Measurements from ENCODE around the gene CHL1. TPM values are rescaled to one million over a fixed set of nuclear protein-coding genes. Genes with fewer than 3 reads are reported as not detected.

Gene CHL1
- total and polyA plus RNA-seq, 2 of the 8 experiments (the other 6 are each of a cell fraction or from before 2014, with no cell fraction given) = 0.05 to 0.99 TPM

DNA sequence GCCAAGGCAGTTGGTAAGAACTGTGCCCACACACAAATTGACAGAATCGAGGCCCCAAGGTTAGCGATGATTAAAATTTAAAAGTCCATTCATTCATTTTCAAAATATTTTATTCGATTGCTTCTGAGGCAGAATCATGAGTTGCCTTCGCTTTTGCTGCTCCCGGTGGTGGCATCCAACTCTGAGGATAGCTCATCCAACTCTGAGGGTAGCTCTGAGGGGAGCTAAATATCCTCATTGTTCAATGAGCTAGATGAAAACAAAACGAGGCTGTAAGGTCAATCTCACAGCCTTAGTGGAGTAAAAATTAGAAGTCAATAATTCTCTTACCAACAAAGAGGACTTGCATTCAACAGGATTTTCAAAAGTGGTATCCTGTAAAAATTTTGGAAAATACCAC is 897 bp upstream of the CHL1 start:
- no peak overlapping the region for H3K56ac ChIP-seq (replicated peaks; ENCODE audit: insufficient read length, low read depth, low read length)
- CTCF ChIA-PET (ENCODE audit: partially characterized antibody) = interaction anchor here (0.6 to 2.6 kb wide), 6 partner anchors 20 to 271 kb away, joined by 3 to 6 read pairs (median 3); no protein-coding TSS in a partner anchor
- H4K91ac ChIP-seq (replicated peaks; ENCODE audit: insufficient read length, low read length) = no peak overlapping the region
- no peak overlapping the region for H3K9ac ChIP-seq (replicated peaks in 1 of 4; ENCODE audit: extremely low read depth in 1 of 4, low read depth in 3 of 4, low read length in 3 of 4)
- no peak overlapping the region for H3K14ac ChIP-seq (ENCODE audit: insufficient read length)
- H3K79me2 ChIP-seq (ENCODE audit: control insufficient read depth in 1 of 2, insufficient read depth in 2 of 2, low read length in 2 of 2) = no peaks in the 10 kb centered on the region
- DNase-seq (ENCODE audit: low read depth in 1 of 2, low spot score in 2 of 2) = no peak
- H3K4me1 ChIP-seq (replicated peaks in 1 of 4; ENCODE audit: control insufficient read depth in 3 of 4, insufficient read depth in 4 of 4, low read length in 3 of 4) = peaks cover 0 to 2% (median under 1%) of the 10 kb centered on the region in 4 experiments; a peak in 2 of 7 replicates
- no peak overlapping the region for H3K18ac ChIP-seq (ENCODE audit: extremely low read depth, low read length)
- no peak for FAIRE-seq
- H3K4me3 ChIP-seq (ENCODE audit: extremely low read depth in 1 of 4, insufficient read depth in 2 of 4, low read depth in 3 of 4, low read length in 4 of 4) = peak overlapping the region in 1 of 4 experiments; percentile 77; a peak in 1 of 8 replicates
- POLR2A ChIA-PET (ENCODE audit: partially characterized antibody) = no interaction called here
- H2BK15ac ChIP-seq (ENCODE audit: low read length) = no peak overlapping the region
- H3K4me2 ChIP-seq (ENCODE audit: insufficient read depth in 1 of 2, low read depth in 2 of 2, low read length in 2 of 2) = no peak overlapping the region; a peak in 1 of 4 replicates
- H4K20me1 ChIP-seq (replicated peaks in 1 of 2; ENCODE audit: control insufficient read depth in 1 of 2, insufficient read depth in 2 of 2, low read length in 2 of 2) = no peaks in the 10 kb centered on the region
- H3K27ac ChIP-seq (ENCODE audit: low read depth, low read length) = no peak overlapping the region
- peaks cover 11% of the 10 kb centered on the region; the same call in 1 of the 2 replicates for H3K23me2 ChIP-seq (ENCODE audit: low read depth, low read length)
- TF ChIP-seq KDM5A (IDR thresholded peaks at IDR 0.05; ENCODE audit: low read length) (no peak), RAD21 (IDR thresholded peaks at IDR 0.05 in 1 of 2, conservative IDR thresholded peaks at IDR 0.05 in 1 of 2; ENCODE audit: low read depth in 2 of 2, low read length in 2 of 2) (peak; percentile 30 to 38; a peak in 3 of 4 replicates), POU5F1 (IDR thresholded peaks at IDR 0.05; ENCODE audit: low read depth, low read length) (no peak)
- TF ChIP-seq, protein P1, sequence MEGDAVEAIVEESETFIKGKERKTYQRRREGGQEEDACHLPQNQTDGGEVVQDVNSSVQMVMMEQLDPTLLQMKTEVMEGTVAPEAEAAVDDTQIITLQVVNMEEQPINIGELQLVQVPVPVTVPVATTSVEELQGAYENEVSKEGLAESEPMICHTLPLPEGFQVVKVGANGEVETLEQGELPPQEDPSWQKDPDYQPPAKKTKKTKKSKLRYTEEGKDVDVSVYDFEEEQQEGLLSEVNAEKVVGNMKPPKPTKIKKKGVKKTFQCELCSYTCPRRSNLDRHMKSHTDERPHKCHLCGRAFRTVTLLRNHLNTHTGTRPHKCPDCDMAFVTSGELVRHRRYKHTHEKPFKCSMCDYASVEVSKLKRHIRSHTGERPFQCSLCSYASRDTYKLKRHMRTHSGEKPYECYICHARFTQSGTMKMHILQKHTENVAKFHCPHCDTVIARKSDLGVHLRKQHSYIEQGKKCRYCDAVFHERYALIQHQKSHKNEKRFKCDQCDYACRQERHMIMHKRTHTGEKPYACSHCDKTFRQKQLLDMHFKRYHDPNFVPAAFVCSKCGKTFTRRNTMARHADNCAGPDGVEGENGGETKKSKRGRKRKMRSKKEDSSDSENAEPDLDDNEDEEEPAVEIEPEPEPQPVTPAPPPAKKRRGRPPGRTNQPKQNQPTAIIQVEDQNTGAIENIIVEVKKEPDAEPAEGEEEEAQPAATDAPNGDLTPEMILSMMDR (IDR thresholded peaks at IDR 0.05; ENCODE audit: control extremely low read depth in 1 of 3, insufficient read depth in 1 of 3, low read depth in 1 of 3, low read length in 3 of 3) = peak in 1 of 3 experiments; percentile 2; a peak in 1 of 4 replicates
- no peak overlapping the region for H2BK5ac ChIP-seq (ENCODE audit: low read depth, low read length)
- no peaks in the 10 kb centered on the region for H3K79me1 ChIP-seq (ENCODE audit: low read depth, low read length)
- H4K8ac ChIP-seq (ENCODE audit: extremely low read depth, insufficient read depth, low read length) = no peak overlapping the region
- no peak overlapping the region for H2AFZ ChIP-seq (ENCODE audit: low read length)
- no peak overlapping the region for H2BK12ac ChIP-seq (ENCODE audit: low read depth, low read length)
- no peak overlapping the region for H4K5ac ChIP-seq (ENCODE audit: insufficient read length, low read depth, low read length)
- no peaks in the 10 kb centered on the region for H3K9me3 ChIP-seq (ENCODE audit: insufficient read depth in 2 of 2, low read depth in 1 of 2, low read length in 1 of 2)
- H2AK5ac ChIP-seq (ENCODE audit: low read depth, low read length) = no peak overlapping the region
- H3K4ac ChIP-seq (replicated peaks; ENCODE audit: insufficient read length, low read depth, low read length) = no peak overlapping the region
- no peak overlapping the region for H3K23ac ChIP-seq (ENCODE audit: insufficient read length)
- peaks cover 4 to 32% (median 20%) of the 10 kb centered on the region in 4 experiments for H3K27me3 ChIP-seq (replicated peaks in 1 of 4; ENCODE audit: control insufficient read depth in 3 of 4, extremely low read depth in 1 of 4, insufficient read depth in 3 of 4, low read length in 3 of 4)
- H3K36me3 ChIP-seq (ENCODE audit: control insufficient read depth in 2 of 4, insufficient read depth in 4 of 4, low read length in 3 of 4) = no peaks in the 10 kb centered on the region
- no peak overlapping the region for H2BK120ac ChIP-seq (replicated peaks; ENCODE audit: low read depth, low read length)
- WGBS, 2 experiments (ENCODE audit: extremely low coverage in 1 of 2, insufficient coverage in 1 of 2, insufficient read length in 1 of 2, insufficient replicate concordance in 2 of 2, low coverage in 1 of 2, low lambda C conversion rate in 2 of 2, missing lambda C conversion rate in 1 of 2) = 61% methylated on average over 6 of the region's 6 CpGs; no CpG with 5 or more reads in 1 of the 2 experiments
- H2BK20ac ChIP-seq (ENCODE audit: low read length) = no peak overlapping the region
